ENCODE measurements around the gene PLEKHG3. TPM values are rescaled to one million over a fixed set of nuclear protein-coding genes. Genes with fewer than 3 reads are reported as not detected.
"Not testable (repeated sequence)": the region's sequence is repeated elsewhere in the genome, so short reads cannot be mapped to it uniquely, and the experiment has no call there.

PLEKHG3 gene
- 10 to 100 TPM in 11 of 12 donors, not detected in 1; 17.7 to 58.0 (median 21.5) TPM for polyA plus RNA-seq (ENCODE audit: insufficient read length in 12 of 12)
- long read RNA-seq, donor 1, partial matches to known transcripts, result 26 of 27 reads
- long read RNA-seq, donor 1, other reads (novel, unspliced or antisense), result 0 of 27 reads
- long read RNA-seq, donor 2, result 0 reads
- long read RNA-seq, donor 3, partial matches to known transcripts, result 40 of 40 reads
- long read RNA-seq, donor 3, other reads (novel, unspliced or antisense), result 0 of 40 reads
- long read RNA-seq, donor 4, partial matches to known transcripts, result 0 of 1 reads
- long read RNA-seq, donor 4, other reads (novel, unspliced or antisense), result 0 of 1 reads
- long read RNA-seq, donor 5, partial matches to known transcripts, result 0 of 1 reads
- long read RNA-seq, donor 5, other reads (novel, unspliced or antisense), result 0 of 1 reads
- long read RNA-seq, donor 6, result 0 reads
- long read RNA-seq, donor 7, result 0 reads
- long read RNA-seq, donor 8, partial matches to known transcripts, result 87 of 87 reads
- long read RNA-seq, donor 8, other reads (novel, unspliced or antisense), result 0 of 87 reads
- long read RNA-seq, donor 9, partial matches to known transcripts, result 15 of 15 reads
- long read RNA-seq, donor 9, other reads (novel, unspliced or antisense), result 0 of 15 reads
- long read RNA-seq, donor 10, full-length matches to known transcripts, result 1 of 12 reads
- long read RNA-seq, donor 10, partial matches to known transcripts, result 11 of 12 reads
- long read RNA-seq, donor 10, other reads (novel, unspliced or antisense), result 0 of 12 reads
- long read RNA-seq, donor 11, partial matches to known transcripts, result 14 of 14 reads
- long read RNA-seq, donor 11, other reads (novel, unspliced or antisense), result 0 of 14 reads

DNA sequence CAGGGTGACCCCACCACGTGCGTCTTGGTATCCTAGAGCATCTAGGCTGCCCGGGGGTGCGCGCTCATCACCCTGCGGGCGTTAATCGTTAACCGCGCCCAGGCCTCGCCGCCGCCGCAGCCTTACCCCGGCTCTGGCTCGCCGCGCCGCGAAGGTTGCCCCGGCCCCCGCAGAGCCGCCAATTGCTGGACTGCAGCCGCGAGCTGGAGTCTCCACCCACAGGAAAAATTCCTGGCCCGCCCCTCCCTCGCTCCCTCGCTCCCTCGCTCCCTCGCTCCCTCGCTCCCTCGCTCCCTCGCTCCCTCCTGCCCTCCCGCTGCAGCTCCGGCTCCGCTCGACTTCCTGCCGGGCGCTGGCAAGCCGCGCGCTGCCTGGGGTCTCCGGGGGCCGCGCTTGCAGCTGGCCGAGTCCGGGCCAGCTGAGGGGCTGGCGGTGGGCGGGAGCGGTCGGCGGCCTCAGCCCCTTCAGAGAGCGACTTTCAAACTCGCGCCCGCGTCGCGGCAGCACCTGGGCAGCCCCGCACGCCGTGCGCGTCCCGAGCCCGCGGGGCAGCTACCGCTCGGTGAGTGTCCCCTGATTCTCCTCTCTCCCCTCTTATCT, at the start of gene PLEKHG3:
TSS of gene PLEKHG3 (plus strand) at position 282 of the 600 bp plus-strand sequence. CDS start 23,208 bp downstream, outside the sequence.
- peak; percentile 62 for DNase-seq

GRCh38 chr14:64654901-64655300, 49.3 kb upstream of the PLEKHG3 start:
- no peak for DNase-seq

GRCh38 chr14:64656986-64657385, 47.2 kb upstream of the PLEKHG3 start:
- no peak for DNase-seq

DNA sequence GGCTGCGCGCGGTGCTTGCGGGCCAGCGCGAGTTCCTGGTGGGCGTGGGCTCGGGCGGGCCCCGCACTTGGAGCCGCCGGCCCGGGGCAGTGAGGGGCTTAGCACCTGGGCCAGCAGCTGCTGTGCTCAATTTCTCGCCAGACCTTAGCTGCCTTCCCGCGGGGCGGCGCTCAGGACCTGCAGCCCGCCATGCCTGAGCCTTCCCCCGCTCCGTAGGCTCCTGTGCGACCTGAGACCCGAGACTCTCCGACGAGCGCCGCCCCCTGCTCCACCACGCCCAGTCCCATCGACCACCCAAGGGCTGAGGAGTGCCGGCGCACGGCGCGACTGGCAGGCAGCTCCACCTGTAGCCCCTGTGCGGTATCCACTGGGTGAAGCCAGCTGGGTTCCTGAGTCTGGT, 46.0 kb upstream of the PLEKHG3 start:
- no peak for DNase-seq

- DNase-seq, result not testable (repeated sequence)
These were observed 45.4 kb upstream of the PLEKHG3 start for GRCh38 chr14:64658700-64659264.

GRCh38 chr14:64659366-64659765, 44.9 kb upstream of the PLEKHG3 start:
- no peak for DNase-seq

- DNase-seq, result no peak
These were observed 41.0 kb upstream of the PLEKHG3 start for GRCh38 chr14:64663174-64663573.

- DNase-seq, result peak; percentile 77
These were observed 32.6 kb upstream of the PLEKHG3 start for GRCh38 chr14:64671591-64671990.

- no peak for DNase-seq
These were observed 30.9 kb upstream of the PLEKHG3 start for GRCh38 chr14:64673316-64673715.

GRCh38 chr14:64673748-64674147, 30.5 kb upstream of the PLEKHG3 start:
- DNase-seq, result no peak

- no peak for DNase-seq
These were observed 29.4 kb upstream of the PLEKHG3 start for GRCh38 chr14:64674829-64675228.

DNA sequence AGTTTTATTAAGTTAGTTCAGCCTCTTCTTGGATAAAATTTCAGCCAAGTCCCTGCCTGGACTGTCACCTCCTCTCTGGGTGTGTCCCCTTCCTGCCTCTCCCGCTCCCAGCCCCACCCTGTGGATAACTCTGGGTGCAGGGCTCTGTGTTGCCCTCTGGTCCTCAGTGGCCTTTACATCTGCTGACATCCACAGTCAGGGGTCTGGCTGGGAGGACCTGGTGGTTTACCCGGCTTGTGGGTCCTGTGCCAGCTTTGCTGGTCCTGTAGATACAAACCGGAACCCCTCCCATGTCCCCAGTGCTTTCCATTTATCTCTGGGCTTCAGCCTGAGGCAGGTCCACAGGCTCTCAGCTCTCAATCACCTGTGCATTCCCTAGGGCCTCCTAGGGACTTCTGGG, 28.9 kb upstream of the PLEKHG3 start:
- no peak for DNase-seq

DNA sequence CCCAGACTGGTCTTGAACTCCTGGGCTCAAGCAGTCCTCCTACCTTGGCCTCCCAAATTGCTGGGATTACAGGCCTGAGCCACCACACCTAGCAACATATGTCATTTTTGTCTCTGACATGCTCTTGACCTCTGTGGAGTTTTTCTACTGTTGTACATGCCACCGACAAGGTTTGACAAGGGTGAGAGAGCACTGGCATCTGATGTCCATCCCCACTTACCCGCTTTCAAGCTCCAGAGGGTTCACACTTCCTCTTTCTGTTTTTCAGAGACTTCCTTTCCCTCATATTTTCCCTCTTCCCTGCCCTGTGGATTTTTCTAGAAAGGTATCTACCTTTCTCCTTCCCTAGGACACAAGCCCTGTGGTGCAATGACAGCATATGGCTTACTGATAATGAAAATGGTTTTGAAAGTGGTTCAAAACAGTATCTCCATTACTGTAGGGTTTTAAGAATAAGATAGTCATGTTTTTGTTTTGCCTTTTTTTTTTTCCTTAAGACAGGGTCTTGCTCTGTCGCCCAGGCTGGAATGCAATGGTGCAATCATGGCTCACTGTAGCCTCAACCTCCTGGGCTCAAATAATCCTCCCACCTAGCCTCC, 27.7 kb upstream of the PLEKHG3 start:
- DNase-seq, result no peak

- DNase-seq, result no peak
These were observed 24.1 kb upstream of the PLEKHG3 start for GRCh38 chr14:64680013-64680713.

- no peak for DNase-seq
These were observed 23.5 kb upstream of the PLEKHG3 start for GRCh38 chr14:64680714-64681065.

DNA sequence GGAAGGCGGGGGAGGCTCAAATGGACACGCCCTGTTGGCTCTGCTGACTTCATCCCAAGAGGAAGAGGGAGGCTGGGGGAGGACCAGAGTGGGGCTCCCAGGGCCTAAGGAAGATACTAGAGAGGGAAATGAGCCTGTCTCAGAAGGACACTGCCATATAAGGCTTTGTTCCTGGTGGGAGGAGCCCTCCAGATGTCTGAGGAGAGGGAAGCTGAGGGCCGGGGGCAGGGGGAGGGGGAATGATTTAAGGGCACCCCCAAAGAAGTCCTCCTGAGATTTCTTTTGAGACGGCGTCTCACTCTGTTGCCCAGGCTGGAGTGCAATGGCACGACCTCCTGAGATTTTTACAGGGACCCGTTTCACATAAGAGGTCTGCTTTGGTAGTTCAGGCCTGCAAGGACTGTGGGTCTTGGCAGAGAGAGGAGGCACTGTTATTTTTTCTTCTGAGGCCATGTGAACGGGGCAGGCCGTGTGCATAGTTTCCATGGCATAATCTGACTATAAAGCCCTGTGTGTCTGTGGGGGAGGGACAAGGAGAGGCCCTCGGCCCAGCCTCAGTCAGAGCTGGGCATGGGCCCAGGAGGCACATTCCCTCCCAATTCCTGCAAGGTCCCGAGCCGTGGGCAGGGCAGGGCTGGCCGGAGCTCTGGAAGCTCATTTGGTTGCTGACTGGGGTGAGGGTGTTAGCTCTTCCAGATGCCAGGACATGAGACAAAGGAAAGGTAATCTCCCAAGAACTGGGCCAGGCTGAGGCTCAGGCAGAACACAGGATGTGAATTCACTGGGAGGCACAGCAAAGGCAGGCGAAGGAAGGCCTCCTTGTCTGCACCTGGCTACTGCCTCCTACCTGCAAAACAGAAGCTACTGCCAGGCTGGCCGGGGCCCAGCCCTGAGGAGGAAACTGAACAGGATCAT, 22.2 kb upstream of the PLEKHG3 start:
- DNase-seq, result peak; percentile 80

DNA sequence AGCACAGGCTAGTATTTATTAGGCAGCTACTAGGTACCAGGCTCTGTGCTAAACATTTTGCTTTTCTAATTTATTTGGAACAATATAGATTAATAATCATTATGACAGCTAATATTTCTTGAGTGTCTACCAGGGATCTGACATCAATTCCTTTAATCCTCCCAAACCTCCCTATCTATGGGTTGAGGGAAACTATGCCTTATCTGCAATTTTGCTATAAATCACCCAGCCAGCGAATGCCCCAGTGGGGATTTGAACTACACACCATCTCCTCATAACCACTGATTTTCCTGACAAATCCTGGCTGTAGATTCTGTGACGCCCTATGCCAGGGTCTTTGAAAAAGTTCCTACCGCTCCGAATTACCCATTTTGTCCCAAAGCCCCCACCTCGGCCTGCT, 21.4 kb upstream of the PLEKHG3 start:
- DNase-seq, result no peak

GRCh38 chr14:64683264-64683663, 21.0 kb upstream of the PLEKHG3 start:
- DNase-seq, result no peak

- peak; percentile 61 for DNase-seq
These were observed 20.1 kb upstream of the PLEKHG3 start for GRCh38 chr14:64684091-64684490.
